WTC11 (cell line): Measurements from ENCODE around the gene TACC2. TPM values are rescaled to one million over a fixed set of nuclear protein-coding genes. Genes with fewer than 3 reads are reported as not detected.
A peak's percentile ranks its signal among the peaks of the same experiment; 100 is the strongest.

Source experiments
- ATAC-seq: fragments of 200-7000 bp; cut with Tn5 transposase; 2 replicates; pipeline ENCODE4 v1.10.0; 2021; ENCODE audit warnings: mild to moderate bottlenecking, moderate library complexity
- CTCF ChIA-PET: fragments of 300-600 bp; sonication (Branson Sonifier 250); formaldehyde crosslinking; loops from one replicate; lab custom pipeline; 2021; ENCODE audit warnings: antibody characterized with exemption; lab: Charles Lee
- POLR2A ChIA-PET: fragments of 350-600 bp; sonication (Branson Sonifier 250); formaldehyde crosslinking; loops from one replicate; lab custom pipeline; 2021; ENCODE audit warnings: antibody characterized with exemption; lab: Charles Lee
- DNase-seq: peaks from one replicate; pipeline ENCODE4 v3.0.0; 2021; ENCODE audit warnings: low spot score
- H3K27ac Mint-ChIP-seq: 2 replicates; pipeline ENCODE4 v1.8.0; 2021; ENCODE audit warnings: mixed read lengths
- H3K27me3 Mint-ChIP-seq: 2 replicates; pipeline ENCODE4 v1.8.0; 2021; ENCODE audit warnings: low read depth, mild to moderate bottlenecking, moderate library complexity, mixed read lengths
- H3K36me3 Mint-ChIP-seq: 2 replicates; pipeline ENCODE4 v1.8.0; 2021; ENCODE audit warnings: mixed read lengths
- H3K4me1 Mint-ChIP-seq: 2 replicates; pipeline ENCODE4 v1.8.0; 2022; ENCODE audit warnings: mixed read lengths
- H3K4me3 Mint-ChIP-seq: 2 replicates; pipeline ENCODE4 v1.8.0; 2021; ENCODE audit warnings: mild to moderate bottlenecking, moderate library complexity, mixed read lengths
- H3K9me3 Mint-ChIP-seq: 2 replicates; pipeline ENCODE4 v1.8.0; 2021; ENCODE audit warnings: mixed read lengths
- AFF4 ChIP-seq: sonication (generic); formaldehyde crosslinking; IDR thresholded peaks from 2 replicates; pipeline ENCODE4 v1.8.1; 2023; ENCODE audit warnings: mild to moderate bottlenecking, missing genetic modification reagents, borderline replicate concordance
- AR ChIP-seq: fragments of 250-450 bp; sonication (Bioruptor Pico); IDR thresholded peaks from 2 replicates; pipeline ENCODE4 v1.9.0; 2021; ENCODE audit warnings: mild to moderate bottlenecking
- E2F4 ChIP-seq: sonication (generic); formaldehyde crosslinking; IDR thresholded peaks from 2 replicates; pipeline ENCODE4 v1.8.1; 2022; ENCODE audit warnings: low read depth, mild to moderate bottlenecking, moderate library complexity, missing genetic modification reagents, borderline replicate concordance
- E2F5 ChIP-seq: sonication (generic); formaldehyde crosslinking; IDR thresholded peaks from 2 replicates; pipeline ENCODE4 v1.8.1; 2022; ENCODE audit warnings: mild to moderate bottlenecking, moderate library complexity, missing genetic modification reagents
- GTF2I ChIP-seq: fragments of 250-450 bp; sonication (Bioruptor Pico); conservative IDR thresholded peaks from 2 replicates; pipeline ENCODE4 v1.4.0; 2021; ENCODE audit warnings: mild to moderate bottlenecking
- JAZF1 ChIP-seq: fragments of 250-450 bp; sonication (Bioruptor Pico); IDR thresholded peaks from 2 replicates; pipeline ENCODE4 v1.9.0; 2021; ENCODE audit warnings: moderate library complexity, mild to moderate bottlenecking, inconsistent platforms
- MXD4 ChIP-seq: fragments of 250-450 bp; sonication (Bioruptor Pico); IDR thresholded peaks from 2 replicates; pipeline ENCODE4 v1.8.0; 2021; ENCODE audit warnings: mild to moderate bottlenecking, moderate library complexity, borderline replicate concordance
- MYBL2 ChIP-seq: sonication (generic); formaldehyde crosslinking; IDR thresholded peaks from 2 replicates; pipeline ENCODE4 v1.8.1; 2023; ENCODE audit warnings: mild to moderate bottlenecking, moderate library complexity, missing genetic modification reagents
- NFE2L1 ChIP-seq: sonication (generic); formaldehyde crosslinking; IDR thresholded peaks from 2 replicates; pipeline ENCODE4 v1.8.1; 2023; ENCODE audit warnings: missing genetic modification reagents
- PRDM15 ChIP-seq: sonication (generic); formaldehyde crosslinking; IDR thresholded peaks from 2 replicates; pipeline ENCODE4 v1.8.0; 2022; ENCODE audit warnings: missing genetic modification reagents
- RELA ChIP-seq: sonication (generic); formaldehyde crosslinking; IDR thresholded peaks from 2 replicates; pipeline ENCODE4 v1.8.1; 2022; ENCODE audit warnings: missing genetic modification reagents, mild to moderate bottlenecking, borderline replicate concordance
- USF2 ChIP-seq: sonication (generic); formaldehyde crosslinking; IDR thresholded peaks from 2 replicates; pipeline ENCODE4 v1.8.1; 2023; ENCODE audit warnings: mild to moderate bottlenecking, missing genetic modification reagents, moderate library complexity
- ZBTB21 ChIP-seq: sonication (generic); formaldehyde crosslinking; IDR thresholded peaks from 2 replicates; pipeline ENCODE4 v1.8.1; 2023; ENCODE audit warnings: mild to moderate bottlenecking, missing genetic modification reagents, borderline replicate concordance
- ZNF121 ChIP-seq: sonication (generic); formaldehyde crosslinking; IDR thresholded peaks from 2 replicates; pipeline ENCODE4 v1.8.0; 2023; ENCODE audit warnings: missing genetic modification reagents
- ZNF263 ChIP-seq: sonication (generic); formaldehyde crosslinking; IDR thresholded peaks from 2 replicates; pipeline ENCODE4 v1.8.1; 2022; ENCODE audit warnings: low read depth, mild to moderate bottlenecking, moderate library complexity, missing genetic modification reagents
- ZNF512 ChIP-seq: sonication (generic); formaldehyde crosslinking; IDR thresholded peaks from 2 replicates; pipeline ENCODE4 v1.8.1; 2022; ENCODE audit warnings: missing genetic modification reagents, borderline replicate concordance
- ZNF671 ChIP-seq: fragments of 250-450 bp; sonication (Bioruptor Pico); IDR thresholded peaks from 2 replicates; pipeline ENCODE4 v1.8.0; 2021; ENCODE audit warnings: mild to moderate bottlenecking
- total RNA-seq: library from RNA; stranded (reverse); gene quantifications from 3 replicates; pipeline ENCODE4 v1.2.3, GENCODE V29; 2021

Gene TACC2
- total RNA-seq, 1 experiment from 2014 or later, result 28.9 TPM

- Mint-ChIP-seq H3K27me3 (no peaks in the 10 kb centered on the region), H3K9me3 (no peaks in the 10 kb centered on the region), H3K4me3 (no peak overlapping the region), H3K27ac (0 out of 2 replicates have a peak overlapping the region, but pooled peaks have one; percentile 47), H3K4me1 (peaks cover 8% of the 10 kb centered on the region), H3K36me3 (peaks cover 18% of the 10 kb centered on the region)
- POLR2A ChIA-PET, result interaction anchor here (0.7 kb wide), 1 partner anchor 67 kb away, joined by 4 read pairs; no protein-coding TSS in a partner anchor
- DNase-seq (no peak), ATAC-seq (no peak)
- TF ChIP-seq USF2 (CRISPR knock-in tag) (no peak), ZNF671 (CRISPR knock-in tag) (no peak), E2F4 (CRISPR knock-in tag) (no peak), ZNF121 (CRISPR knock-in tag) (no peak), MXD4 (no peak), AFF4 (CRISPR knock-in tag) (no peak), E2F5 (CRISPR knock-in tag) (no peak), ZNF512 (CRISPR knock-in tag) (no peak), NFE2L1 (CRISPR knock-in tag) (no peak)
- CTCF ChIA-PET, result interaction anchor here (1.6 to 4.9 kb wide), 2 partner anchors 14 to 204 kb away, joined by 8 to 66 read pairs; partner anchors contain the start of gene BTBD16
Observed at GRCh38 chr10:122255509-122256301, 266.7 kb downstream of the TACC2 start.

GRCh38 chr10:122257041-122257440, 268.1 kb downstream of the TACC2 start:
- no peak overlapping the region for H3K4me3 Mint-ChIP-seq
- ATAC-seq, result no peak
- DNase-seq, result no peak
- no peak overlapping the region for H3K27ac Mint-ChIP-seq
- peaks cover 7% of the 10 kb centered on the region for H3K9me3 Mint-ChIP-seq
- peaks cover 21% of the 10 kb centered on the region for H3K36me3 Mint-ChIP-seq
- ChIA-PET POLR2A (no interaction called here), CTCF (interaction anchor here (1.1 to 4.9 kb wide), 2 partner anchors 13 to 114 kb away, joined by 3 to 66 read pairs; partner anchors contain the start of gene BTBD16)
- peaks cover 8% of the 10 kb centered on the region for H3K4me1 Mint-ChIP-seq
- H3K27me3 Mint-ChIP-seq, result no peaks in the 10 kb centered on the region
- TF ChIP-seq JAZF1, result no peak
- no peak for TF ChIP-seq USF2 (CRISPR knock-in tag)
- TF ChIP-seq GTF2I (CRISPR knock-in tag), result no peak
- TF ChIP-seq PRDM15 (CRISPR knock-in tag), result no peak
- no peak for TF ChIP-seq ZNF263 (CRISPR knock-in tag)
- no peak for TF ChIP-seq ZBTB21
- TF ChIP-seq RELA, result no peak
- TF ChIP-seq AR (CRISPR knock-in tag), result no peak
- no peak for TF ChIP-seq MYBL2
